Measurements from ENCODE around the gene CPSF3. TPM values are rescaled to one million over a fixed set of nuclear protein-coding genes. Genes with fewer than 3 reads are reported as not detected.

Gene CPSF3
- total RNA-seq, 2 experiments from 2014 or later = 13.2 to 13.8 TPM

DNA sequence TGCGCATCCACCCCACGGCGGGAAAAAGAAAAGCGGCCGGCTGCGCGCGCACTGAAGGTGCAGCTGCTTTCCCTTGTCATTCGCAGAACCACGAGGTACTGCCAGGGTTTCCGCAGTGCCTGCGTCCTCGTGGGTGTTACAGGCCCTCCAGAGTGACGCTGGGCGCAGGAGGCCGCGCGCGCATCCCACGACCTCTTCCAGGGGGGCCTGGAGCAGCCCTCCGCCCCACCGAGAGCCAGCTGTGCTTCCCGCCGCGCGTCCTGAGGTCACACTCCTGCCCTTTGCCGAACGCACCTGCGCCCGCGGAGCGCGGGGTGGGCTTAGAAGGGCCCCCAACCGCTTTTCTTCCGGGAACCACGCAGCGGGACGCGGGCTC lies 50.5 kb downstream of the CPSF3 start:
- ChIA-PET POLR2A (interaction anchor here (0.6 to 3.3 kb wide), 21 partner anchors 8 to 792 kb away, joined by 3 to 50 read pairs (median 4); partner anchors contain the start of genes ADAM17, CPSF3, ID2 and ITGB1BP1), CTCF (no interaction called here)
- Mint-ChIP-seq H3K9me3 (no peaks in the 10 kb centered on the region), H3K36me3 (ENCODE audit: low read depth) (peaks cover 46% of the 10 kb centered on the region), H3K4me1 (ENCODE audit: low read depth) (peaks cover 54% of the 10 kb centered on the region), H3K4me3 (peak overlapping the region; percentile 88), H3K27ac (peak overlapping the region; percentile 92), H3K27me3 (no peaks in the 10 kb centered on the region)
- H3K27ac ChIP-seq (ENCODE audit: low read depth in 1 of 2, low read length in 2 of 2) = peak overlapping the region; percentile 90
- no peaks in the 10 kb centered on the region for H3K27me3 ChIP-seq (ENCODE audit: control insufficient read depth in 1 of 2, insufficient read depth in 2 of 2, low read length in 2 of 2)
- intact Hi-C loops (cut with DNase I, micrococcal nuclease) = loop anchor here (1.0 to 10.0 kb wide), 6 partner anchors 51 to 571 kb away; partner anchors contain the start of genes CPSF3 (in 2 of the 2), ITGB1BP1 (in 2 of the 2), ADAM17 (in 1 of the 2) and KLF11 (in 1 of the 2)
- H3K9me3 ChIP-seq (ENCODE audit: control insufficient read depth in 1 of 2, insufficient read depth in 1 of 2, low read length in 2 of 2) = peaks cover 0 to 5% of the 10 kb centered on the region in 2 experiments
- TF ChIP-seq, protein P1, sequence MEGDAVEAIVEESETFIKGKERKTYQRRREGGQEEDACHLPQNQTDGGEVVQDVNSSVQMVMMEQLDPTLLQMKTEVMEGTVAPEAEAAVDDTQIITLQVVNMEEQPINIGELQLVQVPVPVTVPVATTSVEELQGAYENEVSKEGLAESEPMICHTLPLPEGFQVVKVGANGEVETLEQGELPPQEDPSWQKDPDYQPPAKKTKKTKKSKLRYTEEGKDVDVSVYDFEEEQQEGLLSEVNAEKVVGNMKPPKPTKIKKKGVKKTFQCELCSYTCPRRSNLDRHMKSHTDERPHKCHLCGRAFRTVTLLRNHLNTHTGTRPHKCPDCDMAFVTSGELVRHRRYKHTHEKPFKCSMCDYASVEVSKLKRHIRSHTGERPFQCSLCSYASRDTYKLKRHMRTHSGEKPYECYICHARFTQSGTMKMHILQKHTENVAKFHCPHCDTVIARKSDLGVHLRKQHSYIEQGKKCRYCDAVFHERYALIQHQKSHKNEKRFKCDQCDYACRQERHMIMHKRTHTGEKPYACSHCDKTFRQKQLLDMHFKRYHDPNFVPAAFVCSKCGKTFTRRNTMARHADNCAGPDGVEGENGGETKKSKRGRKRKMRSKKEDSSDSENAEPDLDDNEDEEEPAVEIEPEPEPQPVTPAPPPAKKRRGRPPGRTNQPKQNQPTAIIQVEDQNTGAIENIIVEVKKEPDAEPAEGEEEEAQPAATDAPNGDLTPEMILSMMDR (IDR thresholded peaks at IDR 0.05) = no peak
- H3K4me1 ChIP-seq (ENCODE audit: insufficient read depth, low read length) = peaks cover 37% of the 10 kb centered on the region
- ATAC-seq (ENCODE audit: poor library complexity) = peak; percentile 81
- H3K4me3 ChIP-seq (ENCODE audit: low read length) = peak overlapping the region; percentile 82
- peaks cover 10% of the 10 kb centered on the region for H3K36me3 ChIP-seq (ENCODE audit: insufficient read depth, low read length)
- peak; percentile 54 to 85 (median 70) for DNase-seq

DNA sequence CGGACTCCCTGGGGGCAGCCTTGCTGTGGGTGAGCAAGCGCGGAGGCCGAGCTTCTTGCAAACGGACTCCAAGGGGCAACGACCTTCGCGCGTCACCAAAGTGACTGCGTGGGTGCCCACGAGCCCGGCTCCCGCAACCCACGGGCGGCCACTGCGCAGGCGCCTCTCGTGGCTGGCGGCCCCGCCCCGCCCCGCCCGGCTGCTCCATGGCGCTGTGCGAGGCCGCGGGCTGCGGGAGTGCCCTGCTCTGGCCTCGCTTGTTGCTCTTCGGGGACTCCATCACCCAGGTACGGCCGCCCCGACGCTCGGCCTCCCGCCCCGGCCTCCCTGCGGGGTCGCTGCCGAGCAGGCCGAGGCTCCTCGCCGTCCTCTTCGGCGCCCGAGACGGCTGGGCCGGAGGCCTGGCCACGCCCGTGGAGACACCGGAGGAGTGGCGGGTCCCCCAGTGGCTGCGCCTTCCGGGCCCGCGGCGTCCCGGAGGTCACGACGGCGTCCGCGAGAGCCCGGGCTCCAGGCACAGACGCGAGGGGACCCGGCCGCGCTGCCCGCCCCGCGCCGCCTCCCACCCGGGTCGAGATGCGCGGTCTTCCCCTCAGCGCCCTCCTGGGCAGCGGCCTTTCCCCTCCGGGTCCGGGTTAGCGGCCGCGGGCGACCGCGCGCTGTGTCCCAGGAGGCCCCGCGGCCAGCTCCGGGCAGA lies 51.1 kb downstream of the CPSF3 start, which contains the start of gene IAH1:
Gene IAH1, plus strand, starts transcription at position 191 of the 697 bp plus-strand sequence. Its CDS starts 16 bp downstream, at position 207.
- Histone ChIP-seq H3K27me3 (ENCODE audit: control insufficient read depth in 1 of 2, insufficient read depth in 2 of 2, low read length in 2 of 2) (no peaks in the 10 kb centered on the region), H3K36me3 (ENCODE audit: insufficient read depth, low read length) (peaks cover 6% of the 10 kb centered on the region), H3K27ac (ENCODE audit: low read depth in 1 of 2, low read length in 2 of 2) (peak within 1 kb of the TSS; percentile 90), H3K4me3 (ENCODE audit: low read length) (peak within 1 kb of the TSS; percentile 82), H3K4me1 (ENCODE audit: insufficient read depth, low read length) (peaks cover 37% of the 10 kb centered on the region), H3K9me3 (ENCODE audit: control insufficient read depth in 1 of 2, insufficient read depth in 1 of 2, low read length in 2 of 2) (peaks cover 0 to 5% of the 10 kb centered on the region in 2 experiments)
- peak within 1 kb of the TSS; percentile 92 for H3K27ac Mint-ChIP-seq
- no peaks in the 10 kb centered on the region for H3K27me3 Mint-ChIP-seq
- H3K4me1 Mint-ChIP-seq (ENCODE audit: low read depth) = peaks cover 59% of the 10 kb centered on the region
- intact Hi-C loops (cut with DNase I, micrococcal nuclease) = loop anchor here (1.0 to 10.0 kb wide), 6 partner anchors 51 to 570 kb away; partner anchors contain the start of genes CPSF3 (in 2 of the 2), ITGB1BP1 (in 2 of the 2), ADAM17 (in 1 of the 2) and KLF11 (in 1 of the 2)
- CTCF ChIA-PET = no interaction called here
- POLR2A ChIA-PET = interaction anchor here (0.6 to 3.3 kb wide), 17 partner anchors 8 to 793 kb away, joined by 3 to 50 read pairs (median 3); partner anchors contain the start of genes ADAM17, CPSF3, ID2 and ITGB1BP1
- ATAC-seq (ENCODE audit: poor library complexity) (peak; percentile 81), DNase-seq (peak; percentile 54 to 90 (median 75))
- H3K36me3 Mint-ChIP-seq (ENCODE audit: low read depth) = peaks cover 49% of the 10 kb centered on the region
- TF ChIP-seq, protein P1 (IDR thresholded peaks at IDR 0.05) = no peak
- H3K9me3 Mint-ChIP-seq = no peaks in the 10 kb centered on the region
- H3K4me3 Mint-ChIP-seq = peak within 1 kb of the TSS; percentile 88

DNA sequence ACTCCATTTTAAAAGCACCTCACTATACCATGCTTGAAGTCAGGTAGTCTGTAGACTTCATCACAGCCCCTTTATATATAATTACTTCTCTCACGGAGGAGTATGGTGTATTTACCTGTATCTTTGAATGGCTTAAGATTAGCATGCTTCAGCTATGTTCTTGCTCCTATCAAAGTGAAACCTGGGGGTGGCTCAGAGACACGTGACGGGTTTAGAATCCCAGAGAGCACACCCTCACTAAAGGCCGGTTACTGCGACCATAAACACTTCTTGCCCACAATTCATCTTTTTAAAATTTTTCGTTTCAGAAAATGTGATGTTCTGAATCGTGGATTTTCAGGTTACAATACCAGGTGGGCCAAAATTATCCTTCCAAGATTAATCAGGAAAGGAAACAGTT lies 54.5 kb downstream of the CPSF3 start:
- Histone ChIP-seq H3K36me3 (ENCODE audit: insufficient read depth, low read length) (peaks cover 32% of the 10 kb centered on the region), H3K4me3 (ENCODE audit: low read length) (no peak overlapping the region), H3K4me1 (ENCODE audit: insufficient read depth, low read length) (peaks cover 37% of the 10 kb centered on the region), H3K27me3 (ENCODE audit: control insufficient read depth in 1 of 2, insufficient read depth in 2 of 2, low read length in 2 of 2) (no peaks in the 10 kb centered on the region), H3K9me3 (ENCODE audit: control insufficient read depth in 1 of 2, insufficient read depth in 1 of 2, low read length in 2 of 2) (peaks cover 0 to 5% of the 10 kb centered on the region in 2 experiments), H3K27ac (ENCODE audit: low read depth in 1 of 2, low read length in 2 of 2) (no peak overlapping the region)
- intact Hi-C loops (cut with DNase I, micrococcal nuclease) = loop anchor here (2.0 to 10.0 kb wide), 5 partner anchors 77 to 567 kb away; partner anchors contain the start of genes ADAM17 (in 1 of the 2), KLF11 (in 1 of the 2) and YWHAQ (in 1 of the 2)
- TF ChIP-seq, protein P1 (IDR thresholded peaks at IDR 0.05) = no peak
- Mint-ChIP-seq H3K27ac (peak overlapping the region; percentile 88), H3K4me1 (ENCODE audit: low read depth) (peaks cover 69% of the 10 kb centered on the region), H3K4me3 (peak overlapping the region; percentile 39), H3K36me3 (ENCODE audit: low read depth) (peaks cover 78% of the 10 kb centered on the region), H3K9me3 (no peaks in the 10 kb centered on the region), H3K27me3 (no peaks in the 10 kb centered on the region)
- CTCF ChIA-PET = no interaction called here
- no peak for ATAC-seq (ENCODE audit: poor library complexity)
- no peak for DNase-seq
- POLR2A ChIA-PET = no interaction called here

Data from CD4-positive, alpha-beta T cell (primary cell).